Activated CD8-positive, alpha-beta T cell treated with anti-CD3 and anti-CD28 coated beads, Interleukin-2, amount 10 ng/mL, durations not matched to agents 7 days and 5 days (primary cell): ENCODE data around the gene GRM1. TPM values are rescaled to one million over a fixed set of nuclear protein-coding genes. Genes with fewer than 3 reads are reported as not detected.

Experiments
- ATAC-seq: fragments of 150-1000 bp; cut with Tn5 transposase; one replicate; pipeline ENCODE4 v1.10.0; 2021; ENCODE audit warnings: moderate library complexity
- CTCF ChIA-PET: fragments of 350-600 bp; sonication (Branson Sonifier 250); formaldehyde crosslinking; loops from one replicate; lab custom pipeline; 2021; ENCODE audit warnings: antibody characterized with exemption; lab: Charles Lee
- POLR2A ChIA-PET: fragments of 350-600 bp; sonication (Branson Sonifier 250); formaldehyde crosslinking; loops from one replicate; lab custom pipeline; 2021; ENCODE audit warnings: antibody characterized with exemption; lab: Charles Lee
- DNase-seq: peaks from one replicate; pipeline ENCODE4 v3.0.0-alpha.2; 2020
- H3K27ac Mint-ChIP-seq: one replicate; pipeline ENCODE4 v1.8.0; 2021; ENCODE audit warnings: mild to moderate bottlenecking, mixed read lengths
- H3K27me3 Mint-ChIP-seq: one replicate; pipeline ENCODE4 v1.8.0; 2021; ENCODE audit warnings: low read depth, mixed read lengths
- H3K36me3 Mint-ChIP-seq: one replicate; pipeline ENCODE4 v1.8.0; 2021; ENCODE audit warnings: low read depth, mixed read lengths
- H3K4me1 Mint-ChIP-seq: one replicate; pipeline ENCODE4 v1.8.0; 2021; ENCODE audit warnings: low read depth, mixed read lengths
- H3K4me3 Mint-ChIP-seq: one replicate; pipeline ENCODE4 v1.8.0; 2021; ENCODE audit warnings: mild to moderate bottlenecking, mixed read lengths
- H3K9me3 Mint-ChIP-seq: one replicate; pipeline ENCODE4 v1.8.0; 2022; ENCODE audit warnings: mixed read lengths; ENCODE audit not compliant: insufficient read depth
- total RNA-seq, 2 experiments: library from RNA; stranded (reverse); gene quantifications; one replicate each; pipeline ENCODE4 v1.2.3, GENCODE V29; 2021

Gene GRM1
- total RNA-seq, 2 experiments from 2014 or later: not detected

- no peak for ATAC-seq
- ChIA-PET CTCF (no interaction called here), POLR2A (no interaction called here)
- Mint-ChIP-seq H3K36me3 (no peaks in the 10 kb centered on the region), H3K4me1 (no peaks in the 10 kb centered on the region), H3K9me3 (no peaks in the 10 kb centered on the region), H3K4me3 (no peak overlapping the region), H3K27me3 (no peaks in the 10 kb centered on the region), H3K27ac (no peak overlapping the region)
- no peak for DNase-seq
Observed at GRCh38 chr6:146287691-146288369, 259.0 kb downstream of the GRM1 start.

DNA sequence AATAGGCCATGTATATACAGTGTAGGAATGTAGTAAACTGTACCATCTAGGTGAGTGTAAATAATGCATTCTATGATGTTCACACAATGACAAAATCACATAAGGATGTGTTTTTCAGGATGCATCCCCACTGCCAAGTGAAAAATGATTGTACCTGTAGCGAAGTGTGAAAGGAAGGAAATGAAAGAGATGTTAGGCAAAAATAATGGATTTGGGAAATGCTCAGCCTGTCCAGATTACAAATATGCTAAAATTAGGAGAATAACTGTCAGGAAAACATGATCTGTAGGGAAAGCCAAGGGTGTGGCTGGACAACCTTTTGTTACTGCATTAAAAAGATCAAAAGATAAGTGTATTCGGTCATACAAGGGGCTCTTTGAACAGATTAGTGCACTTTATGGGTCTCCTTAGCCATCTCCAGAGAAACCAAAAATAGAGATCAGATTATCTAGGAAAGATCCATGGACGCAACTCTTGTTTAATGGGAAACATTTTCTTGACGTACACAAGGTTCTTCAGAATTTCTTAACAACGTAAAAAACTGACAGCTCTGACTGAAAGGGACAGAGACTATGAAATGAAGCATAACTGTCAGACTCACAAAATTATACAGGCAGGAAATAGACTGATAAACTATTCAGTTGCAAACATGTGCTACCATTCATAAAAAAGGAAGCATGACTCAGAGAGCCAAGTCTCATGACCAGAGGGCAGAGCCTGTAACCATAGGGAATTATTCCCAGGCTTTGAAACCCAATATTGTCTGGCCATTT lies 261.1 kb downstream of the GRM1 start:
- POLR2A ChIA-PET: no interaction called here
- CTCF ChIA-PET: no interaction called here
- ATAC-seq (no peak), DNase-seq (no peak)
- no peaks in the 10 kb centered on the region for H3K4me1 Mint-ChIP-seq
- H3K36me3 Mint-ChIP-seq: no peaks in the 10 kb centered on the region
- no peak overlapping the region for H3K4me3 Mint-ChIP-seq
- no peaks in the 10 kb centered on the region for H3K27me3 Mint-ChIP-seq
- no peak overlapping the region for H3K27ac Mint-ChIP-seq
- H3K9me3 Mint-ChIP-seq: no peaks in the 10 kb centered on the region

DNA sequence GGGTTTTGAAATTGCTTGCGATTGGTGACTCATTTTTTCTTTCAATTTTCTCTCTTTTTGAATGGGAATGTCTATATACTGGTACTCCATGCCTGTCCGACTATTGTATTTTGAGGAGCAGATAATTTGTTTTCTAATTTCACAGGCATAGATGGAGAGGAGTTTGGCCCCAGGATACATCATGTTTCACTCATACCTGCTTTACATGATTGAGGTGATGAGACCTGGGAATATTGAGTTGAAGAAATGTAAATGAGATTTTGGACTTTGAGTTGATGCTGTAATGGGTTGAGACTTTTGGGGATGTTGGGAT lies 261.7 kb downstream of the GRM1 start:
- DNase-seq: no peak
- no peaks in the 10 kb centered on the region for H3K9me3 Mint-ChIP-seq

GRCh38 chr6:146292506-146292905 lies 263.6 kb downstream of the GRM1 start:
- ChIA-PET CTCF (no interaction called here), POLR2A (no interaction called here)
- no peaks in the 10 kb centered on the region for H3K9me3 Mint-ChIP-seq
- DNase-seq: no peak
- ATAC-seq: no peak
- no peak overlapping the region for H3K4me3 Mint-ChIP-seq
- H3K27me3 Mint-ChIP-seq: no peaks in the 10 kb centered on the region
- H3K27ac Mint-ChIP-seq: no peak overlapping the region
- H3K4me1 Mint-ChIP-seq: no peaks in the 10 kb centered on the region
- no peaks in the 10 kb centered on the region for H3K36me3 Mint-ChIP-seq

More for the DNA sequence above, 261.7 kb downstream of the GRM1 start:
- H3K27me3 Mint-ChIP-seq: no peaks in the 10 kb centered on the region
- ChIA-PET CTCF (no interaction called here), POLR2A (no interaction called here)
- no peak for ATAC-seq
- H3K36me3 Mint-ChIP-seq: no peaks in the 10 kb centered on the region
- H3K4me1 Mint-ChIP-seq: no peaks in the 10 kb centered on the region
- no peak overlapping the region for H3K27ac Mint-ChIP-seq
- no peak overlapping the region for H3K4me3 Mint-ChIP-seq

DNA sequence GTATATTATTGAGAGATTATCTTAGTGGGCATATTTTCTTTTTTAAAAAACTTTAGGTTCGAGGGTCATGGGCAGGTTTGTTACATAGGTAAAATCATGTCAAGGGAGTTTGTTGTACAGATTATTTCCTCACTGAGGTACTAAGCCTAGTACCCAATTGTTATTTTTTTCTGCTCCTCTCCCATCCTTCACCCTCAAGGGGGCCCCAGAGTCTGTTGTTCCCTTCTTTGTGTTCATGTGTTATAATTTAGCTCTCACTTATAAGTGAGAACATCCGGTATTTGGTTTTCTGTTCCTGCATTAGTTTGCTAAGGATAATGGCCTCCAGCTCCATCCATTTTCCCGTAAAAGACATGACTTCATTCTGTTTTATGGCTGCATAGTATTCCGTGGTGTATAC lies 266.8 kb downstream of the GRM1 start:
- CTCF ChIA-PET: no interaction called here
- no peaks in the 10 kb centered on the region for H3K27me3 Mint-ChIP-seq
- POLR2A ChIA-PET: no interaction called here
- no peaks in the 10 kb centered on the region for H3K36me3 Mint-ChIP-seq
- H3K9me3 Mint-ChIP-seq: no peaks in the 10 kb centered on the region
- DNase-seq: no peak
- H3K4me1 Mint-ChIP-seq: no peaks in the 10 kb centered on the region
- H3K4me3 Mint-ChIP-seq: no peak overlapping the region
- ATAC-seq: no peak
- H3K27ac Mint-ChIP-seq: no peak overlapping the region

DNA sequence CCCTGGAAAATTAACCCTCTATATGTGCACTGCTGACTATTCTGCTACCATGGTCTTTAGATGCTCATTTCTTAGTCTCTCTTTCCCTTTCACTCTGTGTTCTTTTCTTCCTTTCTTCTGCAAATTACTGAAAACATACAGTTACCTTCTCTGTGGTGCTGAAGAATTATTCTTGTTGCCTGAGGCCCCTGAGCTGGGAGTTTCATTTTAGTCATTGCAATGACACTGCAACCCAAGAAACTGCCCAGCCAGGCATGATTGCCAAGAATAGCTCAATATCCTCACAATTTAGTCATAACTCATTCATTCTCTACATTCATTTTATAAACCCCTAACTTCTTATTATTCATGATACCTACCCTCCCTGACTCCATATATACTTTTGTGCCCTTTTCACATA lies 269.0 kb downstream of the GRM1 start:
- Mint-ChIP-seq H3K9me3 (no peaks in the 10 kb centered on the region), H3K4me1 (no peaks in the 10 kb centered on the region), H3K4me3 (no peak overlapping the region), H3K36me3 (no peaks in the 10 kb centered on the region), H3K27me3 (no peaks in the 10 kb centered on the region), H3K27ac (no peak overlapping the region)
- ChIA-PET POLR2A (no interaction called here), CTCF (no interaction called here)
- ATAC-seq (no peak), DNase-seq (no peak)

GRCh38 chr6:146300521-146300920 lies 271.7 kb downstream of the GRM1 start:
- Mint-ChIP-seq H3K9me3 (no peaks in the 10 kb centered on the region), H3K36me3 (no peaks in the 10 kb centered on the region), H3K27ac (no peak overlapping the region), H3K4me1 (no peaks in the 10 kb centered on the region), H3K4me3 (no peak overlapping the region), H3K27me3 (no peaks in the 10 kb centered on the region)
- no peak for DNase-seq
- ChIA-PET POLR2A (no interaction called here), CTCF (no interaction called here)
- ATAC-seq: no peak

DNA sequence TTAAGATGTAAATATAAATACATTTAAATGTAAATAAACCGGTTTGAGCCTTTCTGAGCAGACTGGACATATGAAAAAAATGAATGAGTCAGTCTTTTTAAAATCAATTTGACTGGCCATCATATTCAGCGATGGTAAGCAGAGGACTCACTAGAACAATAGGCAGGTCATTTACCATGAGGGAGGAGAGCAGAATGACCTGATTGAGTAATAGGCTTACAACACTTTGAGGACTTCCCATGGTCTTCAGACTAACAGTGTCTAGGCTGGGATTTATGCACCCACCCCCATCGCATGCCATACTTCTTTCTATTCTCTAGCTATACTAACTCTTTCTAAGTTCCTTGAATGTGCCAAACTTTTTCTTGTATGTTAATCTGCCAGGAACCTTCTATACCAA lies 272.9 kb downstream of the GRM1 start:
- ChIA-PET CTCF (no interaction called here), POLR2A (no interaction called here)
- no peaks in the 10 kb centered on the region for H3K4me1 Mint-ChIP-seq
- DNase-seq: no peak
- no peaks in the 10 kb centered on the region for H3K9me3 Mint-ChIP-seq
- no peak for ATAC-seq
- H3K27me3 Mint-ChIP-seq: no peaks in the 10 kb centered on the region
- H3K4me3 Mint-ChIP-seq: no peak overlapping the region
- no peak overlapping the region for H3K27ac Mint-ChIP-seq
- no peaks in the 10 kb centered on the region for H3K36me3 Mint-ChIP-seq

- Mint-ChIP-seq H3K4me3 (no peak overlapping the region), H3K9me3 (no peaks in the 10 kb centered on the region), H3K27ac (no peak overlapping the region), H3K4me1 (no peaks in the 10 kb centered on the region), H3K27me3 (no peaks in the 10 kb centered on the region), H3K36me3 (no peaks in the 10 kb centered on the region)
- DNase-seq (no peak), ATAC-seq (no peak)
- CTCF ChIA-PET: no interaction called here
- POLR2A ChIA-PET: no interaction called here
Observed at GRCh38 chr6:146302994-146303393, 274.1 kb downstream of the GRM1 start.

- H3K36me3 Mint-ChIP-seq: no peaks in the 10 kb centered on the region
- no peaks in the 10 kb centered on the region for H3K9me3 Mint-ChIP-seq
- DNase-seq: no peak
- no peaks in the 10 kb centered on the region for H3K27me3 Mint-ChIP-seq
- CTCF ChIA-PET: no interaction called here
- no peak overlapping the region for H3K4me3 Mint-ChIP-seq
- ATAC-seq: no peak
- POLR2A ChIA-PET: no interaction called here
- H3K4me1 Mint-ChIP-seq: no peaks in the 10 kb centered on the region
- no peak overlapping the region for H3K27ac Mint-ChIP-seq
Observed at GRCh38 chr6:146304181-146304580, 275.3 kb downstream of the GRM1 start.

DNA sequence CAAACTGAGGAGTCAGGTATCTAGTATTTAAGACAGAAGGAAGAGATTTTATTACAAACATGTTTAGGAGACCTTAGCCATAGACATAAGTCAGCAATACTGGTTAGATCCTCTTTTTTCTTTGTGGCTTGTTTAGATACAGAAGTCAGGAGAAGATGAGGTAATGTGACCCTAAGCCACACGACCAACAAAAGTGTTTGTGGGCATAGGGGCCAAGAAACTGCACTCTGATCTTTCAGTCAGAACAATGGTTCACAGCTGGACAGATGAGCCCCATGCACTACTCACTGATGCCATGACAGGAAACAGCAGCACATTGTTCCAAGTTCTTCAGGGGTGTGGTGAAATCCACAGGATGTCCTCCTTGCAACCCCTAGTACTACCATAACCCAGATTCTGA lies 276.2 kb downstream of the GRM1 start:
- POLR2A ChIA-PET: no interaction called here

GRCh38 chr6:146305951-146306350 lies 277.1 kb downstream of the GRM1 start:
- Mint-ChIP-seq H3K4me3 (no peak overlapping the region), H3K36me3 (no peaks in the 10 kb centered on the region), H3K27ac (no peak overlapping the region), H3K27me3 (no peaks in the 10 kb centered on the region), H3K4me1 (no peaks in the 10 kb centered on the region), H3K9me3 (no peaks in the 10 kb centered on the region)
- POLR2A ChIA-PET: no interaction called here
- ATAC-seq (no peak), DNase-seq (no peak)
- CTCF ChIA-PET: no interaction called here

More for the DNA sequence above, 276.2 kb downstream of the GRM1 start:
- Mint-ChIP-seq H3K4me3 (no peak overlapping the region), H3K36me3 (no peaks in the 10 kb centered on the region), H3K9me3 (no peaks in the 10 kb centered on the region), H3K4me1 (no peaks in the 10 kb centered on the region), H3K27me3 (no peaks in the 10 kb centered on the region), H3K27ac (no peak overlapping the region)
- ATAC-seq (no peak), DNase-seq (no peak)
- CTCF ChIA-PET: no interaction called here
